K562 (cell line): ENCODE data around the gene CYP2C8. TPM values are rescaled to one million over a fixed set of nuclear protein-coding genes. Genes with fewer than 3 reads are reported as not detected.
A peak's percentile ranks its signal among the peaks of the same experiment; 100 is the strongest.

Source experiments
- ATAC-seq: fragments of 200-7000 bp; cut with Tn5 transposase; 3 replicates; pipeline ENCODE4 v1.9.1; 2020; ENCODE audit warnings: moderate library complexity
- BruUV-seq: library from RNA; stranded (reverse); fragments of 400-500 nt; replicated peaks from 2 replicates; lab custom pipeline; 2021; lab: Mats Ljungman, UMichigan
- CTCF ChIA-PET: fragments of 300-600 bp; formaldehyde crosslinking; extraction: SDS; loops from one replicate; lab custom pipeline; 2021; ENCODE audit warnings: low intra/inter-chr PET ratio; lab: Yijun Ruan, JAX
- POLR2A ChIA-PET: fragments of 300-600, 350-650 bp; sonication (Branson Sonifier 250); formaldehyde crosslinking; extraction: SDS; loops from one replicate; lab custom pipeline; 2021; ENCODE audit warnings: antibody characterized with exemption, inconsistent platforms; lab: Yijun Ruan, JAX
- DNase-seq, 4 experiments: peaks; one replicate each; pipeline versions ENCODE4 v3.0.0 to v3.0.0-alpha.2; 2011 to 2018; ENCODE audit warnings: low spot score in 3 of 4, mixed read lengths in 3 of 4; ENCODE audit errors: extremely low read depth in 1 of 4
- FAIRE-seq: peaks from 2 replicates; lab custom pipeline; 2011; peaks lifted over from hg19 to GRCh38; lab: Jason Lieb, UNC
- H2AFZ ChIP-seq: 2 replicates; pipeline ENCODE4 v1.6.0; 2011; ENCODE audit warnings: low read depth, low read length, control low read depth, inconsistent platforms
- H3K27ac ChIP-seq: fragments of 200-600 bp; 3 replicates; pipeline ENCODE4 v1.8.0; 2011; ENCODE audit warnings: low read depth, mild to moderate bottlenecking, control low read depth, inconsistent platforms, low read length, moderate library complexity, mixed read lengths; ENCODE audit errors: extremely low read depth
- H3K27me3 ChIP-seq, 2 experiments: fragments of 300-600 bp in 1 of 2; 2 replicates in 1 of 2; 3 replicates in 1 of 2; pipeline versions ENCODE4 v1.6.0 to v1.8.0; 2011; ENCODE audit warnings: inconsistent platforms in 2 of 2, low read length in 2 of 2, mild to moderate bottlenecking in 1 of 2, mixed read lengths in 1 of 2, moderate library complexity in 1 of 2; ENCODE audit not compliant: control insufficient read depth in 2 of 2, insufficient read depth in 2 of 2
- H3K36me3 ChIP-seq: fragments of 300-600 bp; 3 replicates; pipeline ENCODE4 v1.8.0; 2011; ENCODE audit warnings: mild to moderate bottlenecking, low read length, inconsistent platforms; ENCODE audit not compliant: control insufficient read depth, insufficient read depth
- H3K4me1 ChIP-seq, 2 experiments: fragments of 200-600 bp in 1 of 2; replicated peaks in 1 of 2; 2 replicates in 1 of 2; 3 replicates in 1 of 2; pipeline versions ENCODE4 v1.5.1 to v1.8.0; 2011; ENCODE audit warnings: inconsistent platforms in 2 of 2, low read length in 2 of 2, mild to moderate bottlenecking in 1 of 2, mixed read lengths in 1 of 2, moderate library complexity in 1 of 2; ENCODE audit not compliant: control insufficient read depth in 2 of 2, insufficient read depth in 2 of 2
- H3K4me2 ChIP-seq: 2 replicates; pipeline ENCODE4 v1.6.1; 2011; ENCODE audit warnings: low read length, control low read depth, inconsistent platforms, mixed read lengths; ENCODE audit not compliant: insufficient read depth
- H3K4me3 ChIP-seq: fragments of 200-600 bp; sonication (generic), shearing (Covaris generic); 2 replicates; pipeline ENCODE4 v1.5.1; 2016; ENCODE audit warnings: control low read depth, inconsistent platforms
- H3K79me2 ChIP-seq: fragments of 200-600 bp; 3 replicates; pipeline ENCODE4 v1.8.0; 2011; ENCODE audit warnings: low read length, inconsistent platforms; ENCODE audit not compliant: control insufficient read depth, insufficient read depth
- H3K9ac ChIP-seq, 2 experiments: 2 replicates each; pipeline versions ENCODE4 v1.6.0 to v1.6.1; 2011; ENCODE audit warnings: low read depth in 2 of 2, low read length in 2 of 2, control low read depth in 1 of 2, inconsistent platforms in 1 of 2, mild to moderate bottlenecking in 1 of 2, mixed read lengths in 1 of 2; ENCODE audit not compliant: insufficient read depth in 1 of 2
- H3K9me1 ChIP-seq: one replicate; pipeline ENCODE4 v1.6.0; 2011; ENCODE audit warnings: inconsistent platforms, mild to moderate bottlenecking, low read length, moderate library complexity; ENCODE audit not compliant: control insufficient read depth, insufficient read depth
- H3K9me3 ChIP-seq: replicated peaks from 2 replicates; pipeline ENCODE4 v1.5.1; 2011; ENCODE audit warnings: low read depth, low read length, inconsistent platforms; ENCODE audit not compliant: control insufficient read depth, insufficient read depth
- H4K20me1 ChIP-seq: replicated peaks from 2 replicates; pipeline ENCODE4 v1.6.1; 2011; ENCODE audit warnings: low read length, inconsistent platforms, mixed read lengths; ENCODE audit not compliant: control insufficient read depth, insufficient read depth
- ARID1B ChIP-seq: fragments of 450-650 bp; IDR thresholded peaks from 2 replicates; pipeline ENCODE4 v1.6.1; 2016; ENCODE audit warnings: antibody characterized with exemption, mild to moderate bottlenecking, inconsistent platforms
- ATF3 ChIP-seq, 2 experiments: fragments of 450-650 bp in 1 of 2; sonication (generic) in 1 of 2; formaldehyde crosslinking in 1 of 2; IDR thresholded peaks in 1 of 2; conservative IDR thresholded peaks in 1 of 2; 2 replicates each; pipeline versions ENCODE4 v1.6.1 to v1.8.1; 2016 to 2023; ENCODE audit warnings: mild to moderate bottlenecking in 2 of 2, moderate library complexity in 2 of 2, inconsistent platforms in 1 of 2, missing genetic modification reagents in 1 of 2
- FOSL1 ChIP-seq: fragments of 200-800 bp; sonication (Bioruptor generic); conservative IDR thresholded peaks from 2 replicates; pipeline ENCODE4 v1.6.1; 2016; ENCODE audit warnings: missing genetic modification characterization, missing compliant biosample characterization
- JUND ChIP-seq, 2 experiments: IDR thresholded peaks; 2 replicates in 1 of 2; 3 replicates in 1 of 2; pipeline ENCODE4 v1.6.1; 2011; ENCODE audit warnings: borderline replicate concordance in 2 of 2, low read depth in 2 of 2, low read length in 2 of 2, improper control_type of control experiment in 1 of 2, missing biosample characterization in 1 of 2, missing genetic modification characterization in 1 of 2, missing genetic modification reagents in 1 of 2
- KLF1 ChIP-seq: fragments of 450-650 bp; IDR thresholded peaks from 2 replicates; pipeline ENCODE4 v1.6.1; 2016; ENCODE audit warnings: missing genetic modification characterization, missing compliant biosample characterization
- LCOR ChIP-seq: sonication (generic); formaldehyde crosslinking; IDR thresholded peaks from 2 replicates; pipeline ENCODE4 v1.8.0; 2022; ENCODE audit warnings: mild to moderate bottlenecking, missing genetic modification reagents
- NR2C1 ChIP-seq, 2 experiments: fragments of 450-650 bp; IDR thresholded peaks; 2 replicates each; pipeline ENCODE4 v1.6.1; 2017; ENCODE audit warnings: mild to moderate bottlenecking in 2 of 2, antibody characterized with exemption in 1 of 2, inconsistent platforms in 1 of 2, missing compliant biosample characterization in 1 of 2, missing genetic modification characterization in 1 of 2
- RAD51 ChIP-seq: fragments of 450-650 bp; IDR thresholded peaks from 2 replicates; pipeline ENCODE4 v1.7.1; 2016; ENCODE audit warnings: low read depth, mild to moderate bottlenecking, borderline replicate concordance
- WGBS: fragments of 100-300 bp; shearing (Covaris generic); methylation state at CpG from one replicate; pipeline ENCODE4 v1.1.6; 2016; ENCODE audit warnings: low coverage, mixed read lengths; ENCODE audit not compliant: insufficient coverage; ENCODE audit errors: missing lambda C conversion rate; 5-methylcytosine and 5-hydroxymethylcytosine counted together
- in situ Hi-C: fragments of 300-500 bp; cut with MboI; formaldehyde crosslinking; loops from 4 replicates; pipeline ENCODE4 v1.15.0; 2018; ENCODE audit warnings: inconsistent platforms, mixed read lengths
- intact Hi-C: fragments of 100-400 bp; cut with micrococcal nuclease; formaldehyde crosslinking; loops from 2 replicates; pipeline ENCODE4 v1.14.2; 2022
- polyA plus RNA-seq, 8 experiments: library from polyadenylated mRNA; depleted of rRNA in 4 of 8; stranded (reverse) in 5 of 8; unstranded in 3 of 8; fragments of >200 nt; fragmentation: Nextera tagmentation in 2 of 8; fragmentation: Illumina TruSeq in 1 of 8; extraction: Ambion mirVana in 2 of 8; extraction: Trizol in 1 of 8; gene quantifications; 2 replicates each; pipeline versions ENCODE4 v1.2.1 to v1.2.3, GENCODE V29; 2011 to 2014; ENCODE audit warnings: inconsistent platforms in 1 of 8, missing spikeins in 1 of 8
- total RNA-seq, 7 experiments: library from RNA; depleted of rRNA in 6 of 7; stranded (reverse); fragments of >200 nt in 6 of 7; fragmentation: Illumina TruSeq in 2 of 7; extraction: Trizol in 2 of 7; gene quantifications; 2 replicates each; pipeline versions ENCODE4 v1.2.1 to v1.2.3, GENCODE V29; 2011 to 2021; ENCODE audit warnings: low replicate concordance in 1 of 7

The CYP2C8 gene
- total and polyA plus RNA-seq, 9 of the 15 experiments (the other 6 are each of a cell fraction or from before 2014, with no cell fraction given) = 0.06 to 0.16 (median 0.10) TPM; not detected in 5

- TF ChIP-seq LCOR (CRISPR knock-in tag) (no peak), NR2C1 (IDR thresholded peaks at IDR 0.05) (no peak), NR2C1 (tag; IDR thresholded peaks at IDR 0.05) (no peak)
Observed at GRCh38 chr10:94992811-94993210, 76.5 kb downstream of the CYP2C8 start (continued).

- H3K36me3 ChIP-seq = no peaks in the 10 kb centered on the region
- FAIRE-seq (no peak), DNase-seq (no peak), ATAC-seq (no peak)
- CTCF ChIA-PET = no interaction called here
- peak; percentile 71 for TF ChIP-seq ATF3 (IDR thresholded peaks at IDR 0.05)
- TF ChIP-seq ATF3 (CRISPR knock-in tag; conservative IDR thresholded peaks at IDR 0.05) = no peak
- peak; percentile 28; the same call in 1 of the 2 replicates for TF ChIP-seq JUND (IDR thresholded peaks at IDR 0.05; ENCODE audit: borderline replicate concordance, low read depth, low read length)
- no peak for TF ChIP-seq JUND (tag; IDR thresholded peaks at IDR 0.05; ENCODE audit: borderline replicate concordance, low read depth, low read length)
- no peak for TF ChIP-seq RAD51
- TF ChIP-seq FOSL1 (tag) = peak; percentile 45; the same call in 1 of the 2 replicates
- TF ChIP-seq KLF1 (tag) = no peak
- TF ChIP-seq ARID1B = 0 out of 2 replicates have a peak, but pooled peaks have one; percentile 14
- no peak overlapping the region for H3K27ac ChIP-seq
- WGBS = 0% methylated on average over 1 of the region's 1 CpG
- H3K9me1 ChIP-seq = no peaks in the 10 kb centered on the region
- POLR2A ChIA-PET = no interaction called here
- H3K4me3 ChIP-seq = no peak overlapping the region
- H2AFZ ChIP-seq = no peak overlapping the region
- H3K9me3 ChIP-seq = no peaks in the 10 kb centered on the region
- H4K20me1 ChIP-seq = no peaks in the 10 kb centered on the region
- H3K4me2 ChIP-seq = no peak overlapping the region
- intact Hi-C loops (no loop called here), in situ Hi-C loops (no loop called here)
- no TSS peak for BruUV-seq
- no peak overlapping the region for H3K9ac ChIP-seq
- H3K27me3 ChIP-seq = no peaks in the 10 kb centered on the region
- H3K79me2 ChIP-seq = no peaks in the 10 kb centered on the region
- no peaks in the 10 kb centered on the region for H3K4me1 ChIP-seq
Observed at GRCh38 chr10:94991243-94991888, 77.9 kb downstream of the CYP2C8 start.
